ENCODE results near the gene NKD1.
"Not testable (repeated sequence)": the region's sequence is repeated elsewhere in the genome, so short reads cannot be mapped to it uniquely, and the experiment has no call there.

NKD1 gene

DNA sequence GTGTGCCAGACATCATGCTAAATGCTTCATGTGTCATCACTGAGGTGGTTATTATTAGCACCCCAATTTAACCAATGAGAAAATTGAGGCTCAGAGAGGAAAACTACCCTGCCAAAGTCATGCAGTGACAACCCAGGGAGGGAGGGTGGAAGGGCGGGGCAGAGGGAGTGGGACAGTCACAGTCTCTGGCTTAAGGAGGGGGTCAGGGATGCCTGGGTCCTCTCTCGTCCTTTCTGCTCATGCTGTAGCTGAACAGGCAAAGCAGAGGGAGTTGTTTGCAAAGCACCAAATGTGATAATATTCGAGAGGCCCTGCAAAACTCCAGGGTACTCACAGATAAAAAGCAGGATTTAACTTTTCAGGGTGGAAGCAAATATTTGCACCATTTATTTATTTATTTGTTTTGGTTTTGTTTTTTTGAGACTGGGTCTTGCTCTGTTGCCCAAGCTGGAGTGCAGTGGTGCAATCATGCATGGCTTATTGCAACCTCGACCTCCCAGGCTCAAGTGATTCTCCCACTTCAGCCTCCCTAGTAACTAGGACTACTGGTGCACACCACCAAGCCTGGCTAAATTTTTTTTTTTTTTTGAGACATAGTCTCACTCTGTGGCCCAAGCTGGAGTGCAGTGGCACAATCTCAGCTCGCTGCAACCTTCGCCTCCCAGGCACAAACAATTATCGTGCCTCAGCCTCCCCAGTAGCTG is 47.9 kb upstream of the NKD1 start:
- no peak overlapping the region for H3K27ac ChIP-seq (ENCODE audit: low read length)
- H3K4me3 ChIP-seq (ENCODE audit: low read length), result no peak overlapping the region
- no peak for TF ChIP-seq EZH2phosphoT487 (IDR thresholded peaks at IDR 0.05; ENCODE audit: low read depth)
- no peak for TF ChIP-seq CTCF (IDR thresholded peaks at IDR 0.05; ENCODE audit: low read depth, low read length)
- H3K4me1 ChIP-seq (ENCODE audit: low read length), result no peaks in the 10 kb centered on the region
- H3K27me3 ChIP-seq (ENCODE audit: low read depth, low read length), result peaks cover 7% of the 10 kb centered on the region; the same call in 1 of the 2 replicates
- no peak overlapping the region for H2AFZ ChIP-seq (ENCODE audit: low read depth, low read length)
- no peaks in the 10 kb centered on the region for H4K20me1 ChIP-seq (ENCODE audit: insufficient read depth, low read length)
- H3K79me2 ChIP-seq (ENCODE audit: low read length), result no peaks in the 10 kb centered on the region
- H3K36me3 ChIP-seq (replicated peaks; ENCODE audit: low read depth, low read length), result no peaks in the 10 kb centered on the region
- no peaks in the 10 kb centered on the region for H3K9me3 ChIP-seq (ENCODE audit: insufficient read depth, low read length)
- no peak overlapping the region for H3K9ac ChIP-seq (ENCODE audit: low read length)
- no peak overlapping the region for H3K4me2 ChIP-seq (ENCODE audit: low read length)

DNA sequence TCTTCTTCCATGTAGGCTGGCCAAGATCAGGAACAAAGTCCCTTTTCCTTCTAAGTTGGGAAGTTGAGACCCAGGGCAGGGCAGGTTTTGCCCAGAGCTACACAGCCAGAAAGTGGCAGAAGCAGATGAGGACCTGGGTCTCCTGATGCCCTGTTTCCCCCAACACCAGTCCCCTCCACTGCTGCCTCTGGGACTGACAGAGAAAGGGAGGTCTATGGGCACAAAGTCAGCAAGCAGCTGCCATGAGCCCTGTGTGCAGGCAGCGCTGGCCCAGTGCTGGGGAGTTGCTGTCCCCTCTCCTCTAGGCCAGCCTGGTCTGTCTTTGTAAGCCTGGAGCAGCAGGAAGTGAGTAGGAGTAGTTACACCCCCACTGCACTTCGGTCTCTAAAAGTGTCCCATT is 46.9 kb upstream of the NKD1 start:
- no peaks in the 10 kb centered on the region for H3K4me1 ChIP-seq (ENCODE audit: low read length)
- H3K9ac ChIP-seq (ENCODE audit: low read length), result no peak overlapping the region
- H3K36me3 ChIP-seq (replicated peaks; ENCODE audit: low read depth, low read length), result no peaks in the 10 kb centered on the region
- peaks cover 7% of the 10 kb centered on the region; the same call in 1 of the 2 replicates for H3K27me3 ChIP-seq (ENCODE audit: low read depth, low read length)
- no peak overlapping the region for H3K4me3 ChIP-seq (ENCODE audit: low read length)
- no peak overlapping the region for H3K4me2 ChIP-seq (ENCODE audit: low read length)
- H3K9me3 ChIP-seq (ENCODE audit: insufficient read depth, low read length), result no peaks in the 10 kb centered on the region
- H2AFZ ChIP-seq (ENCODE audit: low read depth, low read length), result no peak overlapping the region
- no peak overlapping the region for H3K27ac ChIP-seq (ENCODE audit: low read length)
- H4K20me1 ChIP-seq (ENCODE audit: insufficient read depth, low read length), result no peaks in the 10 kb centered on the region
- H3K79me2 ChIP-seq (ENCODE audit: low read length), result no peaks in the 10 kb centered on the region
- TF ChIP-seq CTCF (IDR thresholded peaks at IDR 0.05; ENCODE audit: low read depth, low read length), result no peak
- no peak for TF ChIP-seq EZH2phosphoT487 (IDR thresholded peaks at IDR 0.05; ENCODE audit: low read depth)

DNA sequence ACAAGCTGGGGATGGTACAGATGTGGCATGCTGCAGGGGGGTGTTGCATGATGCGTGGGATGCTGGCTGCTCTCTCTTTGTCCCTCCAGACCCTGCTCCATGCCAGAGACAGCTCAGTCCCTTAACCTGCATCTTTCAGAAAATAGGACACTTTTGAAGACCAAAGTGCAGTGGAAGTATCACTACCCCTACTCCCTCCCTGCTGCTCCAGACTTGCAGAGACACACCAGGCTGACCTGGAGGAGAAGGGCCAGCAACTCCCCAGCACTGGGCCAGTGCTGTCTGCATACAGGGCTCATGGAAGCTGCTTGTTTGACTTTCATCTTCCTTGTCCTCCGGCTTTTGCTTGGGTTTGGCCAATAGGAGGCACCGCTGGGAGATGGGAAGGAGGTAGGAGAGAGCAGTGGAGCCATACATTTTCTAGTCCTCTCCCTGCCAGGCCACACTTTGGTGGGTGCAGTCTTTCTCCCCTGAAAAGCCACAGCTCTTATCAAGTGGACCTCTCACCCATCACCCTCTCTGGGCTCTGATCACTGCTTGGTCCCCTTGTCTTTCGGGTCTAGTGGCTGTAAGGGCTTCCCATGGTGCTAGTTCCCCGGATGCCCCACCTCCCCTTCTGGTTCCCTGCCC is 46.1 kb upstream of the NKD1 start:
- no peak for TF ChIP-seq CTCF (IDR thresholded peaks at IDR 0.05; ENCODE audit: low read depth, low read length)
- no peak for TF ChIP-seq EZH2phosphoT487 (IDR thresholded peaks at IDR 0.05; ENCODE audit: low read depth)
- Histone ChIP-seq H2AFZ (ENCODE audit: low read depth, low read length) (no peak overlapping the region), H3K4me2 (ENCODE audit: low read length) (no peak overlapping the region), H3K9me3 (ENCODE audit: insufficient read depth, low read length) (no peaks in the 10 kb centered on the region), H3K27me3 (ENCODE audit: low read depth, low read length) (peaks cover 7% of the 10 kb centered on the region; the same call in 1 of the 2 replicates), H3K4me3 (ENCODE audit: low read length) (no peak overlapping the region), H3K4me1 (ENCODE audit: low read length) (no peaks in the 10 kb centered on the region), H4K20me1 (ENCODE audit: insufficient read depth, low read length) (no peaks in the 10 kb centered on the region), H3K27ac (ENCODE audit: low read length) (no peak overlapping the region), H3K36me3 (replicated peaks; ENCODE audit: low read depth, low read length) (no peaks in the 10 kb centered on the region), H3K79me2 (ENCODE audit: low read length) (no peaks in the 10 kb centered on the region), H3K9ac (ENCODE audit: low read length) (no peak overlapping the region)

DNA sequence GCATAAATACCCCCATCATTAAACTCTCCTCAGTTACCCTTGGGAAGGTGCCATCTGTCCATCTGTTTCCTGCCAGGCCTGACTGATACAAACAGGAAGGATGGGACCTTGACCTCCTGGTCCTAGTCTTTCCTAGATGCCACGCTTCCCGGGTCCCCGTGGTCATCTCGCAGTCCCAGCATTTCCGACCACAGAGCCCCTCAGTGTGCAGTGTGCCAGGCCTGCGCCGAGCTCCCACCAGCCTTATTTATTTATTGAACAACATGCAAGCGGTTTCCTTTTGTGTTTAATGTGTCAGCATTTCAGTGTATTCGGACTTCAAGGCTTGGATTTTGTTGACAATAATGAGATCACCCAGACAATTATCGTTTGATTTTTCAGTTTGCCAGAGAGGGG is 45.6 kb upstream of the NKD1 start:
- Histone ChIP-seq H2AFZ (ENCODE audit: low read depth, low read length) (no peak overlapping the region), H3K4me2 (ENCODE audit: low read length) (no peak overlapping the region), H3K9me3 (ENCODE audit: insufficient read depth, low read length) (no peaks in the 10 kb centered on the region), H3K27me3 (ENCODE audit: low read depth, low read length) (peaks cover 7% of the 10 kb centered on the region; the same call in 1 of the 2 replicates), H3K36me3 (replicated peaks; ENCODE audit: low read depth, low read length) (no peaks in the 10 kb centered on the region), H3K27ac (ENCODE audit: low read length) (no peak overlapping the region), H3K4me1 (ENCODE audit: low read length) (no peaks in the 10 kb centered on the region), H4K20me1 (ENCODE audit: insufficient read depth, low read length) (no peaks in the 10 kb centered on the region), H3K9ac (ENCODE audit: low read length) (no peak overlapping the region), H3K79me2 (ENCODE audit: low read length) (no peaks in the 10 kb centered on the region), H3K4me3 (ENCODE audit: low read length) (no peak overlapping the region)
- no peak for TF ChIP-seq EZH2phosphoT487 (IDR thresholded peaks at IDR 0.05; ENCODE audit: low read depth)
- TF ChIP-seq CTCF (IDR thresholded peaks at IDR 0.05; ENCODE audit: low read depth, low read length), result no peak

DNA sequence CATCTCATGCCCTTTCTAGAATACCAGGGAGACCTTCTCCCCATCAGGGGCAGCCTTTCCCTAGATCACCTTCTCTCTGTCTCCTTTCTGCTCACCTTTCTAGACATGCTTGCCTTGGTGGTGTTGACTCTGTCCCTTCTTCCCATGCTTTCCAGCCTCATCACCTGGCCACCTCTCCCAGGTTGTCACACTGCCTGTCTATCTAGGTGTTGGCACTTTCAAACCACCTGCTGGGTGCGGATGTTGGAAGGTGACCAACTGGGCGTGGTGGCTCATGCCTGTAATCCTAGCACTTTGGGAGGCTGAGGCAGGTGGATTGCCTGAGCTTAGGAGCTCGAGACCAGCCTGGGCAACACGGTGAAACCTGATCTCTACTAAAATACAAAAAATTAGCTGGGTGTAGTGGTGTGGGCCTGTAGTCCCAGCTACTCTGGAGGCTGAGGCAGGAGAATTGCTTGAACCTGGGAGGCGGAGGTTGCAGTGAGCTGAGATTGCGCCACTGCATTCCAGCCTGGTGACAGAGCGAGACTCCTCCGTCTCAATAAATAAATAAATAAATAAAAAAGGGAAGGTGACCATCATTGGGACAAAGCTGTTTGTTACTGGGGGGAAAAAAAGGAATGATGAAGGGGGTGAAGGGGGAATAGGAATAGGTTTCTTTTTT is 44.2 kb upstream of the NKD1 start:
- not testable (repeated sequence) for H4K20me1 ChIP-seq (ENCODE audit: insufficient read depth, low read length); H3K36me3 ChIP-seq (replicated peaks; ENCODE audit: low read depth, low read length); H3K27me3 ChIP-seq (ENCODE audit: low read depth, low read length); H3K4me1 ChIP-seq (ENCODE audit: low read length); H3K4me2 ChIP-seq (ENCODE audit: low read length); H3K9ac ChIP-seq (ENCODE audit: low read length); H3K27ac ChIP-seq (ENCODE audit: low read length); H2AFZ ChIP-seq (ENCODE audit: low read depth, low read length); H3K4me3 ChIP-seq (ENCODE audit: low read length); H3K9me3 ChIP-seq (ENCODE audit: insufficient read depth, low read length); H3K79me2 ChIP-seq (ENCODE audit: low read length)
